ENCODE results near the gene CFAP410. TPM values are rescaled to one million over a fixed set of nuclear protein-coding genes. Genes with fewer than 3 reads are reported as not detected.
"Not testable (repeated sequence)": the region's sequence is repeated elsewhere in the genome, so short reads cannot be mapped to it uniquely, and the experiment has no call there.

Gene CFAP410
- total RNA-seq, 1 donor from 2014 or later = 17.4 TPM

DNA sequence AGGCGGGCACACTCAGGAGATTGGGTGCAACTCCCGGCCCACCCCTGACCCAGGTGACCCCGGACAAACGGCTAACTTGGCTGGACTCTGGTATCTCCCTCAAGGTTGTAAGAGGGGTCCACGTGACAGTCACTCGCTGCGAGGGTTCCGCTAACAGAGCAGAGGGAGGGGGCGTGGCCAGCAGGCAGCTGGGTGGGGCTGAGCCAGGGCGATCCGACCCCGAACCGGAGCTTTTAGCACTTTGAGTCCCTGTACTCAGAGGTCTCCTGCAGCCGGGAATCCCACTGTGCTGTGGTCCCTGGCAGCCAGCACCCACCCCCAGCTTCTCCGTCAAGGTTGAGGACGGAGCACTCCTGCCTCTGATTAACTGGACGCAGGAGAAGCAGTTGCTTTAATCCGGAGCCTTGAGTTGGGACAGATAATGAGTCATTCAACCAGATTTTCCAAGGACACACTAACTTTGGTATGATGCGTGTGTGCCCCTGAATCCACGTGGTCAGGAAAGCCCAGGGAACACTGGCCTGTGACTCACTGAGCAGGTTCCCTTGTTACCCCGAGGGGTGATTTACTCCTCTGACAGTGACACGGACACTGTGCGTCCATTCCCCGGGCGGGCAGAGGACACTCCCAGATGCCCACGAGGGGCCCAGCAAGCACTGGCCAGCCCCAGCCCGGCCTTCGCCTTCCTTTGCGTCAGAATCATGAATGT, 31.0 kb upstream of the CFAP410 start:
- DNase-seq (ENCODE audit: low spot score) = peak; percentile 81

GRCh38 chr21:44368711-44369446, 29.7 kb upstream of the CFAP410 start:
- DNase-seq (ENCODE audit: low spot score) = peak; percentile 86

- peak; percentile 67 for DNase-seq (ENCODE audit: low spot score)
Measured at GRCh38 chr21:44366586-44367211, 27.5 kb upstream of the CFAP410 start.

GRCh38 chr21:44365967-44366585, 26.9 kb upstream of the CFAP410 start:
- peak; percentile 53 for DNase-seq (ENCODE audit: low spot score)

DNA sequence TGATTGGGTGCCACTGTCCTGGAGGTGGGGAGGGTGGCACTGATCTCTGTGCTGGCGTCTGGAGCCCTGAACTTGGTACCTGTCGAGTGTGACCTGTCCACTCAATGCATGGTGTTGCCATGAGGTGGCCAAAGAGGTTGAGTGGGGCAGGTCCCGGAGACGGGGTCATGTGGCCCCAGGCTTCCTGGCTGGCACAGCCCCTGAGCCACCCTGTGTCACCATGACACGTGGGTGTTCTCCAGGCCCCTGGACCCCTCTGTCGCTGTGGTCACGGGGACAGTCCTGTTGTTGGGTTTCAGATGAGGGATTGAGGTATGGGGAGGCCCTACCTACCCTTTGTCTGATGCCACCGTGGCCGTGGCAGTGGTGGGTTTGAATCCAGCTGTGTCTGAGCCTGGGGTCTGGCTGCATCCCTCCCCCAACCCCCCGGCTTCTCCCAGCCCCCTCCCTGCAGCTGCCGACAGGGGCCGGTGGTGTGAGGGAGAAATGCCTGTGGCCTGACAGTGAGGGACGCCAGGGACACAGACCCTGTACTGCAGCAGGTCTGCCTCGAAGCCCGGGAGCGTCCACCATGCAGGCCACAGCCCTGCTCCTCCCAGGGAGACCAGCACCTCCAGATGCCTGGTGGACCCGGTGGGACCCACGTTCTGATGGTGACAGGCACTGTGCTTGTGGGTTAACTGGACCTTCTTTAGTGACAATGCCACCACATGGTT, 26.2 kb upstream of the CFAP410 start:
- DNase-seq (ENCODE audit: low spot score) = peak; percentile 65

- DNase-seq (ENCODE audit: low spot score) = peak; percentile 80
Measured at GRCh38 chr21:44364151-44365053, 25.2 kb upstream of the CFAP410 start.

- DNase-seq (ENCODE audit: low spot score) = no peak
Measured at GRCh38 chr21:44363278-44363677, 24.1 kb upstream of the CFAP410 start.

GRCh38 chr21:44361903-44362302, 22.7 kb upstream of the CFAP410 start:
- not testable (repeated sequence) for DNase-seq (ENCODE audit: low spot score)

DNA sequence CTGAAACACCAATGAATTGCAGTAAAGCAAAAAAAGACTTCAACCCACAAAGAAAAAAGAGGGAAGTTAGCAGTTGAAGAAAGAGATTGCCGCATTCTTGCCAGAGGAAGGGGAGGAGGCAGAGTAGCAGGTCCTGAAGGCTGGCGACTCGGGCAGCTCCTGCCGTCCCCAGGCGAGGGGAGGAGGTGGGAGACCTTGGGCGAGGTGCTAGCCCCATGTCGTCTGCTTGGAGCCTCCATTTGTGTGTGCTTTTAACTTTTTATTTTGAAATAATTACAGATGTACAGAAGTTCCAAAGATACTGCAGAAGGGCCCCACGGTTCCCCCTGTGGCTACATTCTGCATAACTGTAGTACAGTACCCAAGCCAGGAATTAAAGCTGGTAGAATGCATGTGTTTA, 21.0 kb upstream of the CFAP410 start:
- no peak for DNase-seq (ENCODE audit: low spot score)

GRCh38 chr21:44359396-44359795, 20.2 kb upstream of the CFAP410 start:
- no peak for DNase-seq (ENCODE audit: low spot score)

DNA sequence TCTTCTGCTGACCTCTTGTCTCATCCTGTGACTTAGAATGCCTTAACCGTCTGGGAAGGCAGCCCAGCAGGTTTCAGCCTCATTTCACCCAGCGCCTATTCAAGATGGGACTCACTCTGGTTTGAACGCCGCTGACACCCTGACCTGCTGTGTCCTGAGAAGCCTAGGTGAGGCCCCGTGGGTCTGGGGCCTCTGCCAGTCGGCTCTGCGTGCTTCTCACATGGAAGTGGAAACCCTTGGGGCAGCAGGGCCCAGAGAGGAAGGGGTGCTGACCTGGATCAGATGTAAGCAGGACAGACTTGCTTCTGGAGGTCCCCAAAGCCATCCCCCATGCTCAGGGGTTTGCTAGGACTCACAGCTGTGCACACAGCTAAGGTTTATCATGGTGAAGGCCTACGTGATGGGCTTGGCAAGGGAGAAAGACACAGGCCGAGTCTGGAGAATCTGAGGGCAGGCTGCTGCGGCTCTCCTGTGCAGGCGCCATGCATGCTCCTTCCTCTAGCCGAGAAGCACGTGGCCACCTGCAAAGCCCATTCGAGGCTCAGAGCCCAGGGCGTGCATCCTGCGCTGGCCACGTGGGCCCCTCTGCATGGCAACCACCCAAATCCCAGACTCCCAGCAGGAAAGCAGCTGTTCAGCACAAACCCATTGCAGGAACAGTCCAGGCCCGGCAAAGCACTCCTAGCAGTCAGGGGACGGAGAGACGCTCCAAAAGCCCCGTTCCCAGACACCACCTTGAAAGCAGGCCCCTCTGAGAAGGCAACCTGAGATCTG, 18.1 kb upstream of the CFAP410 start:
- no peak for DNase-seq (ENCODE audit: low spot score)

GRCh38 chr21:44356636-44357035, 17.4 kb upstream of the CFAP410 start:
- DNase-seq (ENCODE audit: low spot score) = no peak

- no peak for DNase-seq (ENCODE audit: low spot score)
Measured at GRCh38 chr21:44356160-44356559, 17.0 kb upstream of the CFAP410 start.

- DNase-seq (ENCODE audit: low spot score) = no peak
Measured at GRCh38 chr21:44354775-44355771, 15.9 kb upstream of the CFAP410 start.

- no peak for DNase-seq (ENCODE audit: low spot score)
Measured at GRCh38 chr21:44354001-44354405, 14.8 kb upstream of the CFAP410 start.

GRCh38 chr21:44353191-44353970, 14.2 kb upstream of the CFAP410 start, which contains the start of gene TRPM2:
Gene TRPM2 (plus strand): TSS chr21:44353621. CDS start chr21:44353701, 80 bp downstream.
- no peak for DNase-seq (ENCODE audit: low spot score)

GRCh38 chr21:44352253-44352860, 13.2 kb upstream of the CFAP410 start:
- no peak for DNase-seq (ENCODE audit: low spot score)
